H1 (cell line): ENCODE data around the gene COQ5. TPM values are rescaled to one million over a fixed set of nuclear protein-coding genes. Genes with fewer than 3 reads are reported as not detected.

Experiments
- GTF2F1 ChIP-seq: IDR thresholded peaks from 2 replicates; pipeline ENCODE4 v1.6.1; 2012; ENCODE audit warnings: low read depth, low read length, improper control_type of control experiment, borderline replicate concordance
- polyA plus RNA-seq, 7 experiments: library from polyadenylated mRNA; depleted of rRNA in 3 of 7; stranded (reverse) in 5 of 7; unstranded in 2 of 7; fragments of >200 nt in 5 of 7; fragments of 200-250 nt in 2 of 7; gene quantifications; 1 replicate in 5 of 7; 2 replicates in 1 of 7; 4 replicates in 1 of 7; pipeline versions ENCODE4 v1.2.1 to v1.2.3, GENCODE V29; 2011 to 2013; ENCODE audit warnings: missing spikeins in 2 of 7, mixed read lengths in 2 of 7
- total RNA-seq: library from RNA; stranded (reverse); fragmentation: NEBNext Ultra II Directional; extraction: Animal tissue kit (Norgen Biotek cat#: 25700); gene quantifications from 2 replicates; pipeline ENCODE4 v1.2.1, GENCODE V29; 2021
- TF ChIP-seq, protein P1 (sequence below): fragments of 300-600 bp; sonication (generic); IDR thresholded peaks from 2 replicates; pipeline ENCODE4 v1.7.1; 2012; ENCODE audit warnings: low read length, moderate library complexity, mild to moderate bottlenecking, inconsistent platforms; ENCODE audit not compliant: insufficient replicate concordance
- TF ChIP-seq, protein P2 (sequence below): IDR thresholded peaks from 2 replicates; pipeline ENCODE4 v1.6.1; 2011; ENCODE audit warnings: low read length, improper control_type of control experiment

Gene COQ5
- total and polyA plus RNA-seq, 2 of the 8 experiments (the other 6 are each of a cell fraction or from before 2014, with no cell fraction given): 35.1 to 35.8 TPM

DNA sequence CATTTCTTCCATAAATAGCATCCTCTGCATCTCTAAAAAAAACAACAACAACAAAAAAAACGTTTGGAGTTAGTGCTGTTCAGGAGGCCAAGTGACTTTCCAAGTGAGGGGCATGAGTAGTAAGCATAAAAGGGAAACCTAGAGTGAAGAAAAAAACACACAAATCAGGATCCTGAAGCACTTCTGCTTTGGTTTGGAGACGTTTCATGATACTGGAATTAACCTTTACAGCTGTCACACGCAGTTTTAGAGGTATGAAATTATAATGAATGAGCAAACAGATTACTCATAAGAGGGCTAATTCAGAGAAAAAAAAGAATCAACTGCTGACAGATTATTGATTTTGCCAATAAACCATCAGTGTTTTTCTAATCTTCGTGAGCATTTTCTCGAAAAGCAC, 63.2 kb downstream of the COQ5 start (continued):
- TF ChIP-seq, protein P1, sequence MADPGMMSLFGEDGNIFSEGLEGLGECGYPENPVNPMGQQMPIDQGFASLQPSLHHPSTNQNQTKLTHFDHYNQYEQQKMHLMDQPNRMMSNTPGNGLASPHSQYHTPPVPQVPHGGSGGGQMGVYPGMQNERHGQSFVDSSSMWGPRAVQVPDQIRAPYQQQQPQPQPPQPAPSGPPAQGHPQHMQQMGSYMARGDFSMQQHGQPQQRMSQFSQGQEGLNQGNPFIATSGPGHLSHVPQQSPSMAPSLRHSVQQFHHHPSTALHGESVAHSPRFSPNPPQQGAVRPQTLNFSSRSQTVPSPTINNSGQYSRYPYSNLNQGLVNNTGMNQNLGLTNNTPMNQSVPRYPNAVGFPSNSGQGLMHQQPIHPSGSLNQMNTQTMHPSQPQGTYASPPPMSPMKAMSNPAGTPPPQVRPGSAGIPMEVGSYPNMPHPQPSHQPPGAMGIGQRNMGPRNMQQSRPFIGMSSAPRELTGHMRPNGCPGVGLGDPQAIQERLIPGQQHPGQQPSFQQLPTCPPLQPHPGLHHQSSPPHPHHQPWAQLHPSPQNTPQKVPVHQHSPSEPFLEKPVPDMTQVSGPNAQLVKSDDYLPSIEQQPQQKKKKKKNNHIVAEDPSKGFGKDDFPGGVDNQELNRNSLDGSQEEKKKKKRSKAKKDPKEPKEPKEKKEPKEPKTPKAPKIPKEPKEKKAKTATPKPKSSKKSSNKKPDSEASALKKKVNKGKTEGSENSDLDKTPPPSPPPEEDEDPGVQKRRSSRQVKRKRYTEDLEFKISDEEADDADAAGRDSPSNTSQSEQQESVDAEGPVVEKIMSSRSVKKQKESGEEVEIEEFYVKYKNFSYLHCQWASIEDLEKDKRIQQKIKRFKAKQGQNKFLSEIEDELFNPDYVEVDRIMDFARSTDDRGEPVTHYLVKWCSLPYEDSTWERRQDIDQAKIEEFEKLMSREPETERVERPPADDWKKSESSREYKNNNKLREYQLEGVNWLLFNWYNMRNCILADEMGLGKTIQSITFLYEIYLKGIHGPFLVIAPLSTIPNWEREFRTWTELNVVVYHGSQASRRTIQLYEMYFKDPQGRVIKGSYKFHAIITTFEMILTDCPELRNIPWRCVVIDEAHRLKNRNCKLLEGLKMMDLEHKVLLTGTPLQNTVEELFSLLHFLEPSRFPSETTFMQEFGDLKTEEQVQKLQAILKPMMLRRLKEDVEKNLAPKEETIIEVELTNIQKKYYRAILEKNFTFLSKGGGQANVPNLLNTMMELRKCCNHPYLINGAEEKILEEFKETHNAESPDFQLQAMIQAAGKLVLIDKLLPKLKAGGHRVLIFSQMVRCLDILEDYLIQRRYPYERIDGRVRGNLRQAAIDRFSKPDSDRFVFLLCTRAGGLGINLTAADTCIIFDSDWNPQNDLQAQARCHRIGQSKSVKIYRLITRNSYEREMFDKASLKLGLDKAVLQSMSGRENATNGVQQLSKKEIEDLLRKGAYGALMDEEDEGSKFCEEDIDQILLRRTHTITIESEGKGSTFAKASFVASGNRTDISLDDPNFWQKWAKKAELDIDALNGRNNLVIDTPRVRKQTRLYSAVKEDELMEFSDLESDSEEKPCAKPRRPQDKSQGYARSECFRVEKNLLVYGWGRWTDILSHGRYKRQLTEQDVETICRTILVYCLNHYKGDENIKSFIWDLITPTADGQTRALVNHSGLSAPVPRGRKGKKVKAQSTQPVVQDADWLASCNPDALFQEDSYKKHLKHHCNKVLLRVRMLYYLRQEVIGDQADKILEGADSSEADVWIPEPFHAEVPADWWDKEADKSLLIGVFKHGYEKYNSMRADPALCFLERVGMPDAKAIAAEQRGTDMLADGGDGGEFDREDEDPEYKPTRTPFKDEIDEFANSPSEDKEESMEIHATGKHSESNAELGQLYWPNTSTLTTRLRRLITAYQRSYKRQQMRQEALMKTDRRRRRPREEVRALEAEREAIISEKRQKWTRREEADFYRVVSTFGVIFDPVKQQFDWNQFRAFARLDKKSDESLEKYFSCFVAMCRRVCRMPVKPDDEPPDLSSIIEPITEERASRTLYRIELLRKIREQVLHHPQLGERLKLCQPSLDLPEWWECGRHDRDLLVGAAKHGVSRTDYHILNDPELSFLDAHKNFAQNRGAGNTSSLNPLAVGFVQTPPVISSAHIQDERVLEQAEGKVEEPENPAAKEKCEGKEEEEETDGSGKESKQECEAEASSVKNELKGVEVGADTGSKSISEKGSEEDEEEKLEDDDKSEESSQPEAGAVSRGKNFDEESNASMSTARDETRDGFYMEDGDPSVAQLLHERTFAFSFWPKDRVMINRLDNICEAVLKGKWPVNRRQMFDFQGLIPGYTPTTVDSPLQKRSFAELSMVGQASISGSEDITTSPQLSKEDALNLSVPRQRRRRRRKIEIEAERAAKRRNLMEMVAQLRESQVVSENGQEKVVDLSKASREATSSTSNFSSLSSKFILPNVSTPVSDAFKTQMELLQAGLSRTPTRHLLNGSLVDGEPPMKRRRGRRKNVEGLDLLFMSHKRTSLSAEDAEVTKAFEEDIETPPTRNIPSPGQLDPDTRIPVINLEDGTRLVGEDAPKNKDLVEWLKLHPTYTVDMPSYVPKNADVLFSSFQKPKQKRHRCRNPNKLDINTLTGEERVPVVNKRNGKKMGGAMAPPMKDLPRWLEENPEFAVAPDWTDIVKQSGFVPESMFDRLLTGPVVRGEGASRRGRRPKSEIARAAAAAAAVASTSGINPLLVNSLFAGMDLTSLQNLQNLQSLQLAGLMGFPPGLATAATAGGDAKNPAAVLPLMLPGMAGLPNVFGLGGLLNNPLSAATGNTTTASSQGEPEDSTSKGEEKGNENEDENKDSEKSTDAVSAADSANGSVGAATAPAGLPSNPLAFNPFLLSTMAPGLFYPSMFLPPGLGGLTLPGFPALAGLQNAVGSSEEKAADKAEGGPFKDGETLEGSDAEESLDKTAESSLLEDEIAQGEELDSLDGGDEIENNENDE: no peak
- TF ChIP-seq, protein P2, sequence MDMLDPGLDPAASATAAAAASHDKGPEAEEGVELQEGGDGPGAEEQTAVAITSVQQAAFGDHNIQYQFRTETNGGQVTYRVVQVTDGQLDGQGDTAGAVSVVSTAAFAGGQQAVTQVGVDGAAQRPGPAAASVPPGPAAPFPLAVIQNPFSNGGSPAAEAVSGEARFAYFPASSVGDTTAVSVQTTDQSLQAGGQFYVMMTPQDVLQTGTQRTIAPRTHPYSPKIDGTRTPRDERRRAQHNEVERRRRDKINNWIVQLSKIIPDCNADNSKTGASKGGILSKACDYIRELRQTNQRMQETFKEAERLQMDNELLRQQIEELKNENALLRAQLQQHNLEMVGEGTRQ: no peak
- no peak for TF ChIP-seq GTF2F1
